SK-N-SH treated with all-trans-retinoic acid at 6 μM for 48 hours (cell line): ENCODE results near the gene FLRT1.

Experiments
- ATAC-seq: fragments of 200-7000 bp; cut with Tn5 transposase; 3 replicates; pipeline ENCODE4 v1.9.1; 2020; ENCODE audit warnings: mild to moderate bottlenecking, moderate library complexity
- ARNTL ChIP-seq: fragments of 450-650 bp; formaldehyde crosslinking; IDR thresholded peaks from 2 replicates; pipeline ENCODE4 v1.5.0; 2020; ENCODE audit warnings: low read depth, mild to moderate bottlenecking, moderate library complexity, borderline replicate concordance
- BACH2 ChIP-seq: fragments of 250-450 bp; sonication (Bioruptor Pico); IDR thresholded peaks from 2 replicates; pipeline ENCODE4 v1.9.0; 2021; ENCODE audit warnings: mild to moderate bottlenecking, borderline replicate concordance
- CREB5 ChIP-seq: fragments of 250-450 bp; sonication (Bioruptor Pico); IDR thresholded peaks from 2 replicates; pipeline ENCODE4 v1.5.1; 2020; ENCODE audit warnings: low read depth, mild to moderate bottlenecking, moderate library complexity
- CSDC2 ChIP-seq: fragments of 250-450 bp; sonication (Bioruptor Pico); IDR thresholded peaks from 2 replicates; pipeline ENCODE4 v1.5.0; 2020; ENCODE audit warnings: mild to moderate bottlenecking, moderate library complexity
- CSRNP3 ChIP-seq: fragments of 250-450 bp; sonication (Bioruptor Pico); IDR thresholded peaks from 2 replicates; pipeline ENCODE4 v1.5.1; 2021; ENCODE audit warnings: mild to moderate bottlenecking, moderate library complexity
- ESRRG ChIP-seq: fragments of 250-450 bp; sonication (Bioruptor Pico); IDR thresholded peaks from 2 replicates; pipeline ENCODE4 v1.6.1; 2021; ENCODE audit warnings: mild to moderate bottlenecking
- GLIS3 ChIP-seq: fragments of 250-450 bp; sonication (Bioruptor Pico); IDR thresholded peaks from 2 replicates; pipeline ENCODE4 v1.5.0; 2020; ENCODE audit warnings: mild to moderate bottlenecking, moderate library complexity
- OSR1 ChIP-seq: fragments of 250-450 bp; sonication (Bioruptor Pico); IDR thresholded peaks from 2 replicates; pipeline ENCODE4 v1.8.0; 2022; ENCODE audit warnings: moderate library complexity, mild to moderate bottlenecking, inconsistent platforms
- PATZ1 ChIP-seq: fragments of 250-450 bp; sonication (Bioruptor Pico); IDR thresholded peaks from 2 replicates; pipeline ENCODE4 v1.8.0; 2020; ENCODE audit warnings: mild to moderate bottlenecking, moderate library complexity, borderline replicate concordance
- POU6F1 ChIP-seq: fragments of 250-450 bp; sonication (Bioruptor Pico); IDR thresholded peaks from 2 replicates; pipeline ENCODE4 v1.8.0; 2021; ENCODE audit warnings: low read depth, mild to moderate bottlenecking, moderate library complexity, borderline replicate concordance
- PPARA ChIP-seq: fragments of 250-450 bp; sonication (Bioruptor Pico); IDR thresholded peaks from 2 replicates; pipeline ENCODE4 v1.5.0; 2020; ENCODE audit warnings: mild to moderate bottlenecking, borderline replicate concordance
- RARB ChIP-seq: fragments of 250-450 bp; sonication (Bioruptor Pico); IDR thresholded peaks from 2 replicates; pipeline ENCODE4 v1.8.0; 2021; ENCODE audit warnings: mild to moderate bottlenecking, moderate library complexity
- SNAI2 ChIP-seq: fragments of 250-450 bp; sonication (Bioruptor Pico); IDR thresholded peaks from 2 replicates; pipeline ENCODE4 v1.5.0; 2020; ENCODE audit warnings: mild to moderate bottlenecking, moderate library complexity
- TCF4 ChIP-seq: fragments of 250-450 bp; sonication (Bioruptor Pico); IDR thresholded peaks from 2 replicates; pipeline ENCODE4 v1.8.0; 2021; ENCODE audit warnings: mild to moderate bottlenecking, moderate library complexity, borderline replicate concordance
- TOX ChIP-seq: fragments of 250-450 bp; sonication (Bioruptor Pico); IDR thresholded peaks from 2 replicates; pipeline ENCODE4 v1.8.0; 2021; ENCODE audit warnings: mild to moderate bottlenecking, moderate library complexity, borderline replicate concordance
- TSHZ2 ChIP-seq: fragments of 250-450 bp; sonication (Bioruptor Pico); IDR thresholded peaks from 2 replicates; pipeline ENCODE4 v1.5.0; 2020; ENCODE audit warnings: mild to moderate bottlenecking, moderate library complexity
- ZFP30 ChIP-seq: fragments of 450-650 bp; formaldehyde crosslinking; IDR thresholded peaks from 2 replicates; pipeline ENCODE4 v1.5.0; 2022; ENCODE audit warnings: mild to moderate bottlenecking, moderate library complexity
- ZNF565 ChIP-seq: fragments of 450-650 bp; formaldehyde crosslinking; conservative IDR thresholded peaks from 2 replicates; pipeline ENCODE4 v1.5.0; 2020; ENCODE audit warnings: low read depth, mild to moderate bottlenecking, moderate library complexity
- ZNF8 ChIP-seq: fragments of 450-650 bp; formaldehyde crosslinking; IDR thresholded peaks from 2 replicates; pipeline ENCODE4 v1.5.0; 2020; ENCODE audit warnings: mild to moderate bottlenecking, moderate library complexity

The FLRT1 gene

GRCh38 chr11:63986932-63987513 is 48.7 kb upstream of the FLRT1 start (continued):
- TF ChIP-seq SNAI2, result no peak
- no peak for TF ChIP-seq CSDC2 (CRISPR knock-in tag)
- TF ChIP-seq OSR1 (CRISPR knock-in tag), result no peak
- no peak for TF ChIP-seq RARB
- TF ChIP-seq ZNF8 (CRISPR knock-in tag), result no peak
- no peak for TF ChIP-seq GLIS3 (CRISPR knock-in tag)
- TF ChIP-seq ZFP30 (CRISPR knock-in tag), result no peak
- TF ChIP-seq, all 23 proteins: peak for 0

GRCh38 chr11:63991558-63991957 is 44.2 kb upstream of the FLRT1 start:
- TF ChIP-seq ARNTL (no peak), TSHZ2 (CRISPR knock-in tag) (no peak), CSDC2 (CRISPR knock-in tag) (no peak)
- no peak for ATAC-seq

GRCh38 chr11:63993100-63993499 is 42.6 kb upstream of the FLRT1 start:
- no peak for ATAC-seq
- TF ChIP-seq ESRRG (CRISPR knock-in tag) (no peak), CSRNP3 (CRISPR knock-in tag) (no peak), CREB5 (CRISPR knock-in tag) (no peak), SNAI2 (no peak), PATZ1 (CRISPR knock-in tag) (no peak), TOX (CRISPR knock-in tag) (no peak)

- ATAC-seq, result no peak
- TF ChIP-seq PATZ1 (CRISPR knock-in tag), result no peak
- TF ChIP-seq CSDC2 (CRISPR knock-in tag), result no peak
- TF ChIP-seq OSR1 (CRISPR knock-in tag), result no peak
- TF ChIP-seq SNAI2, result no peak
- no peak for TF ChIP-seq ZNF8 (CRISPR knock-in tag)
- TF ChIP-seq BACH2 (CRISPR knock-in tag), result no peak
- no peak for TF ChIP-seq RARB
- no peak for TF ChIP-seq TSHZ2 (CRISPR knock-in tag)
- TF ChIP-seq CSRNP3 (CRISPR knock-in tag), result no peak
- TF ChIP-seq ZFP30 (CRISPR knock-in tag), result no peak
- no peak for TF ChIP-seq TCF4 (CRISPR knock-in tag)
- no peak for TF ChIP-seq GLIS3 (CRISPR knock-in tag)
- TF ChIP-seq POU6F1 (CRISPR knock-in tag), result no peak
- TF ChIP-seq ZNF565 (CRISPR knock-in tag), result no peak
- no peak for TF ChIP-seq PPARA (CRISPR knock-in tag)
Observed at GRCh38 chr11:63993993-63994392, 41.7 kb upstream of the FLRT1 start.
